ENCODE data around the gene POMP. TPM values are rescaled to one million over a fixed set of nuclear protein-coding genes. Genes with fewer than 3 reads are reported as not detected.

The POMP gene
- total RNA-seq, 1 experiment from 2014 or later, result 107 TPM

- TF ChIP-seq, protein P1, sequence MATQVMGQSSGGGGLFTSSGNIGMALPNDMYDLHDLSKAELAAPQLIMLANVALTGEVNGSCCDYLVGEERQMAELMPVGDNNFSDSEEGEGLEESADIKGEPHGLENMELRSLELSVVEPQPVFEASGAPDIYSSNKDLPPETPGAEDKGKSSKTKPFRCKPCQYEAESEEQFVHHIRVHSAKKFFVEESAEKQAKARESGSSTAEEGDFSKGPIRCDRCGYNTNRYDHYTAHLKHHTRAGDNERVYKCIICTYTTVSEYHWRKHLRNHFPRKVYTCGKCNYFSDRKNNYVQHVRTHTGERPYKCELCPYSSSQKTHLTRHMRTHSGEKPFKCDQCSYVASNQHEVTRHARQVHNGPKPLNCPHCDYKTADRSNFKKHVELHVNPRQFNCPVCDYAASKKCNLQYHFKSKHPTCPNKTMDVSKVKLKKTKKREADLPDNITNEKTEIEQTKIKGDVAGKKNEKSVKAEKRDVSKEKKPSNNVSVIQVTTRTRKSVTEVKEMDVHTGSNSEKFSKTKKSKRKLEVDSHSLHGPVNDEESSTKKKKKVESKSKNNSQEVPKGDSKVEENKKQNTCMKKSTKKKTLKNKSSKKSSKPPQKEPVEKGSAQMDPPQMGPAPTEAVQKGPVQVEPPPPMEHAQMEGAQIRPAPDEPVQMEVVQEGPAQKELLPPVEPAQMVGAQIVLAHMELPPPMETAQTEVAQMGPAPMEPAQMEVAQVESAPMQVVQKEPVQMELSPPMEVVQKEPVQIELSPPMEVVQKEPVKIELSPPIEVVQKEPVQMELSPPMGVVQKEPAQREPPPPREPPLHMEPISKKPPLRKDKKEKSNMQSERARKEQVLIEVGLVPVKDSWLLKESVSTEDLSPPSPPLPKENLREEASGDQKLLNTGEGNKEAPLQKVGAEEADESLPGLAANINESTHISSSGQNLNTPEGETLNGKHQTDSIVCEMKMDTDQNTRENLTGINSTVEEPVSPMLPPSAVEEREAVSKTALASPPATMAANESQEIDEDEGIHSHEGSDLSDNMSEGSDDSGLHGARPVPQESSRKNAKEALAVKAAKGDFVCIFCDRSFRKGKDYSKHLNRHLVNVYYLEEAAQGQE (IDR thresholded peaks at IDR 0.05; ENCODE audit: low read depth), result no peak
- TF ChIP-seq ELF1 (IDR thresholded peaks at IDR 0.05; ENCODE audit: borderline replicate concordance, low read depth), result no peak
Measured at GRCh38 chr13:28710161-28710560, 51.2 kb downstream of the POMP start (continued).

- no peak for ATAC-seq
- DNase-seq (ENCODE audit: low read depth, low spot score), result no peak
- Histone ChIP-seq H3K9me2 (ENCODE audit: insufficient read depth) (no peaks in the 10 kb centered on the region), H3K27me3 (ENCODE audit: insufficient read depth, low read length) (no peaks in the 10 kb centered on the region), H2AFZ (ENCODE audit: low read depth, low read length, poor library complexity, severe bottlenecking) (no peak overlapping the region), H3K36me3 (ENCODE audit: control insufficient read depth in 1 of 2, insufficient read depth in 2 of 2, low read length in 2 of 2) (no peaks in the 10 kb centered on the region), H4K20me1 (ENCODE audit: insufficient read depth) (no peaks in the 10 kb centered on the region), H3K9me3 (ENCODE audit: control insufficient read depth in 1 of 2, insufficient read depth in 1 of 2, low read depth in 1 of 2, low read length in 2 of 2) (no peaks in the 10 kb centered on the region), H3K79me2 (ENCODE audit: insufficient read depth, low read length) (no peaks in the 10 kb centered on the region), H3K4me2 (ENCODE audit: low read length) (no peak overlapping the region), H3K4me1 (ENCODE audit: control insufficient read depth in 1 of 2, insufficient read depth in 2 of 2, low read length in 2 of 2) (peaks cover 20 to 41% of the 10 kb centered on the region in 2 experiments), H3K27ac (ENCODE audit: low read depth, low read length) (no peak overlapping the region), H3K9ac (ENCODE audit: low read length) (no peak overlapping the region), H3K4me3 (replicated peaks in 1 of 2; ENCODE audit: low read depth in 1 of 2, low read length in 2 of 2) (no peak overlapping the region)
- BruUV-seq (replicated peaks), result no TSS peak
- ChIA-PET RAD21 (ENCODE audit: low non-redundant PET in 1 of 2, low total read pairs in 2 of 2, uncharacterized antibody in 2 of 2, unreplicated experiment in 2 of 2) (no interaction called here), POLR2A (no interaction called here), CTCF (no interaction called here)
- TF ChIP-seq RAD21 (IDR thresholded peaks at IDR 0.05; ENCODE audit: low read depth) (no peak), TCF7L2 (IDR thresholded peaks at IDR 0.05; ENCODE audit: borderline replicate concordance, extremely low read depth, insufficient read depth, insufficient read length) (no peak), POLR2A (IDR thresholded peaks at IDR 0.05; ENCODE audit: borderline replicate concordance, extremely low read depth, insufficient read depth, insufficient read length) (no peak), SIN3A (IDR thresholded peaks at IDR 0.05; ENCODE audit: low read depth) (no peak), ATF3 (IDR thresholded peaks at IDR 0.05) (no peak), SP1 (IDR thresholded peaks at IDR 0.05; ENCODE audit: low read depth) (no peak)
- TF ChIP-seq, protein P2, sequence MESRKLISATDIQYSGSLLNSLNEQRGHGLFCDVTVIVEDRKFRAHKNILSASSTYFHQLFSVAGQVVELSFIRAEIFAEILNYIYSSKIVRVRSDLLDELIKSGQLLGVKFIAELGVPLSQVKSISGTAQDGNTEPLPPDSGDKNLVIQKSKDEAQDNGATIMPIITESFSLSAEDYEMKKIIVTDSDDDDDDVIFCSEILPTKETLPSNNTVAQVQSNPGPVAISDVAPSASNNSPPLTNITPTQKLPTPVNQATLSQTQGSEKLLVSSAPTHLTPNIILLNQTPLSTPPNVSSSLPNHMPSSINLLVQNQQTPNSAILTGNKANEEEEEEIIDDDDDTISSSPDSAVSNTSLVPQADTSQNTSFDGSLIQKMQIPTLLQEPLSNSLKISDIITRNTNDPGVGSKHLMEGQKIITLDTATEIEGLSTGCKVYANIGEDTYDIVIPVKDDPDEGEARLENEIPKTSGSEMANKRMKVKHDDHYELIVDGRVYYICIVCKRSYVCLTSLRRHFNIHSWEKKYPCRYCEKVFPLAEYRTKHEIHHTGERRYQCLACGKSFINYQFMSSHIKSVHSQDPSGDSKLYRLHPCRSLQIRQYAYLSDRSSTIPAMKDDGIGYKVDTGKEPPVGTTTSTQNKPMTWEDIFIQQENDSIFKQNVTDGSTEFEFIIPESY (IDR thresholded peaks at IDR 0.05; ENCODE audit: extremely low read depth, insufficient replicate concordance, low read length), result no peak
- intact Hi-C loops (cut with micrococcal nuclease), result no loop called here
Measured at GRCh38 chr13:28714651-28715050, 55.7 kb downstream of the POMP start.

All from HCT116 (cell line).